A673 (cell line): ENCODE measurements around the gene DNAJB13. TPM values are rescaled to one million over a fixed set of nuclear protein-coding genes. Genes with fewer than 3 reads are reported as not detected.

Experiments used
- BruUV-seq: library from RNA; stranded (reverse); fragments of 400-500 nt; replicated peaks from 2 replicates; lab custom pipeline; 2021; lab: Mats Ljungman, UMichigan
- CTCF ChIA-PET: fragments of 300-600 bp; sonication (Branson Sonifier 250); formaldehyde crosslinking; loops from one replicate; lab custom pipeline; 2022; ENCODE audit warnings: antibody characterized with exemption; lab: Charles Lee
- POLR2A ChIA-PET: fragments of 300-600 bp; sonication (Branson Sonifier 250); formaldehyde crosslinking; loops from one replicate; lab custom pipeline; 2022; ENCODE audit warnings: antibody characterized with exemption; ENCODE audit not compliant: low non-redundant PET; lab: Charles Lee
- DNase-seq: peaks from one replicate; pipeline ENCODE4 v3.0.0-alpha.2; 2015; ENCODE audit warnings: low spot score
- H3K27ac ChIP-seq: fragments of 200-600 bp; sonication (generic); 2 replicates; pipeline ENCODE4 v1.5.1; 2016; ENCODE audit warnings: mixed run types, low read depth, mild to moderate bottlenecking, mixed read lengths, antibody characterized with exemption, low read length; ENCODE audit not compliant: poor library complexity, severe bottlenecking
- H3K27me3 ChIP-seq: fragments of 200-600 bp; sonication (generic); replicated peaks from 2 replicates; pipeline ENCODE4 v1.6.1; 2017; ENCODE audit warnings: mixed run types, low read depth, mild to moderate bottlenecking, mixed read lengths, antibody characterized with exemption, low read length; ENCODE audit not compliant: insufficient read depth, poor library complexity
- H3K36me3 ChIP-seq: fragments of 200-600 bp; sonication (generic); 2 replicates; pipeline ENCODE4 v1.6.1; 2016; ENCODE audit warnings: mixed run types, mild to moderate bottlenecking, mixed read lengths, antibody characterized with exemption, low read length; ENCODE audit not compliant: insufficient read depth, poor library complexity, severe bottlenecking
- H3K4me1 ChIP-seq: fragments of 200-600 bp; sonication (generic); 2 replicates; pipeline ENCODE4 v1.6.1; 2017; ENCODE audit warnings: mixed run types, mild to moderate bottlenecking, mixed read lengths, antibody characterized with exemption, low read length; ENCODE audit not compliant: insufficient read depth, poor library complexity, severe bottlenecking
- H3K4me3 ChIP-seq: fragments of 200-600 bp; sonication (generic); 2 replicates; pipeline ENCODE4 v1.5.1; 2016; ENCODE audit warnings: low read depth, mixed run types, mild to moderate bottlenecking, mixed read lengths, low read length; ENCODE audit not compliant: poor library complexity, severe bottlenecking
- H3K9me3 ChIP-seq: fragments of 200-600 bp; sonication (generic); 2 replicates; pipeline ENCODE4 v1.6.1; 2016; ENCODE audit warnings: mixed run types, low read depth, mild to moderate bottlenecking, mixed read lengths, antibody characterized with exemption, low read length; ENCODE audit not compliant: poor library complexity, severe bottlenecking
- EZH2 ChIP-seq: fragments of 200-600 bp; sonication (generic); IDR thresholded peaks from 2 replicates; pipeline ENCODE4 v1.6.1; 2017; ENCODE audit warnings: borderline replicate concordance, low read depth, mild to moderate bottlenecking, mixed read lengths, antibody characterized with exemption, low read length; ENCODE audit not compliant: poor library complexity, severe bottlenecking
- intact Hi-C: fragments of 100-400 bp; cut with micrococcal nuclease; formaldehyde crosslinking; loops from one replicate; pipeline ENCODE4 v1.10.0; 2022; ENCODE audit not compliant: unreplicated experiment
- total RNA-seq: library from RNA; stranded (reverse); gene quantifications from 2 replicates; pipeline ENCODE4 v1.2.3, GENCODE V29; 2021
- TF ChIP-seq, protein P1 (sequence below): fragments of 300-800, 200-600 bp; sonication (generic); conservative IDR thresholded peaks from 2 replicates; pipeline ENCODE4 v1.5.1; 2017; ENCODE audit warnings: low read depth, mild to moderate bottlenecking, antibody characterized with exemption, low read length, moderate library complexity, mixed read lengths

The DNAJB13 gene
- total RNA-seq, 1 experiment from 2014 or later, result 0.41 TPM

GRCh38 chr11:73916435-73916834, 34.4 kb upstream of the DNAJB13 start:
- BruUV-seq, result no TSS peak
- Histone ChIP-seq H3K36me3 (peaks cover 16% of the 10 kb centered on the region), H3K27me3 (no peaks in the 10 kb centered on the region), H3K4me3 (no peak overlapping the region), H3K27ac (no peak overlapping the region), H3K9me3 (no peaks in the 10 kb centered on the region), H3K4me1 (no peaks in the 10 kb centered on the region)
- intact Hi-C loops, result no loop called here
- no peak for DNase-seq
- TF ChIP-seq, protein P1, sequence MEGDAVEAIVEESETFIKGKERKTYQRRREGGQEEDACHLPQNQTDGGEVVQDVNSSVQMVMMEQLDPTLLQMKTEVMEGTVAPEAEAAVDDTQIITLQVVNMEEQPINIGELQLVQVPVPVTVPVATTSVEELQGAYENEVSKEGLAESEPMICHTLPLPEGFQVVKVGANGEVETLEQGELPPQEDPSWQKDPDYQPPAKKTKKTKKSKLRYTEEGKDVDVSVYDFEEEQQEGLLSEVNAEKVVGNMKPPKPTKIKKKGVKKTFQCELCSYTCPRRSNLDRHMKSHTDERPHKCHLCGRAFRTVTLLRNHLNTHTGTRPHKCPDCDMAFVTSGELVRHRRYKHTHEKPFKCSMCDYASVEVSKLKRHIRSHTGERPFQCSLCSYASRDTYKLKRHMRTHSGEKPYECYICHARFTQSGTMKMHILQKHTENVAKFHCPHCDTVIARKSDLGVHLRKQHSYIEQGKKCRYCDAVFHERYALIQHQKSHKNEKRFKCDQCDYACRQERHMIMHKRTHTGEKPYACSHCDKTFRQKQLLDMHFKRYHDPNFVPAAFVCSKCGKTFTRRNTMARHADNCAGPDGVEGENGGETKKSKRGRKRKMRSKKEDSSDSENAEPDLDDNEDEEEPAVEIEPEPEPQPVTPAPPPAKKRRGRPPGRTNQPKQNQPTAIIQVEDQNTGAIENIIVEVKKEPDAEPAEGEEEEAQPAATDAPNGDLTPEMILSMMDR, result no peak
- no peak for TF ChIP-seq EZH2
- ChIA-PET CTCF (no interaction called here), POLR2A (no interaction called here)

GRCh38 chr11:73921180-73921579, 29.6 kb upstream of the DNAJB13 start:
- Histone ChIP-seq H3K9me3 (no peaks in the 10 kb centered on the region), H3K4me3 (no peak overlapping the region), H3K27ac (no peak overlapping the region), H3K4me1 (no peaks in the 10 kb centered on the region), H3K36me3 (peaks cover 12% of the 10 kb centered on the region), H3K27me3 (no peaks in the 10 kb centered on the region)
- intact Hi-C loops, result no loop called here
- ChIA-PET CTCF (no interaction called here), POLR2A (no interaction called here)
- no TSS peak for BruUV-seq
- DNase-seq, result no peak
- TF ChIP-seq, protein P1, result no peak
- no peak for TF ChIP-seq EZH2

DNA sequence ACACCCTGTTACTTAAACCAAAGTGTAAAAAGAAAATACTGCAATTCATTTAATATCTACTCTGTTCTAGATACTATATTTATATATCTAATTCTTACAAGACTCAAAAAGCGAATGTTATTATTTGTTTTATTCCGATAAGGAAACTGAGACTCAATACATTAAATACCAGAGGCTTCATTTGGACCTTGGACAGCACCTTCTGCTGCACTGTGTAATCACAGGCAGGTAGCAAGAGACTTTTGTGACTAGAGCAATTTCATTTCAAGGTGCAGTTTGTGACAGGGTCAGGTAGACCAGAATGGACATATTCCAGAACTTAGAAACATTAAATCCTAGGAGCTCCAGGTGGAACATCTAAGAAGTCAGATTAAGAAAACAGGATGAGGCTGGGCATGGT, 21.4 kb upstream of the DNAJB13 start:
- BruUV-seq, result no TSS peak
- ChIA-PET CTCF (interaction anchor here (0.7 kb wide), 1 partner anchor 267 kb away, joined by 5 read pairs; no protein-coding TSS in a partner anchor), POLR2A (no interaction called here)
- TF ChIP-seq, protein P1, result no peak
- no peak for TF ChIP-seq EZH2
- H3K27me3 ChIP-seq, result no peaks in the 10 kb centered on the region
- H3K27ac ChIP-seq, result no peak overlapping the region
- H3K4me1 ChIP-seq, result peaks cover 5% of the 10 kb centered on the region
- H3K4me3 ChIP-seq, result no peak overlapping the region
- H3K36me3 ChIP-seq, result peaks cover 18% of the 10 kb centered on the region
- no peak for DNase-seq
- no peaks in the 10 kb centered on the region for H3K9me3 ChIP-seq
- intact Hi-C loops, result no loop called here
